Chondrocyte (in vitro differentiated cells): ENCODE results near the gene ARHGAP19. TPM values are rescaled to one million over a fixed set of nuclear protein-coding genes. Genes with fewer than 3 reads are reported as not detected.

Experiments used
- DNase-seq: peaks from one replicate; pipeline ENCODE4 v3.0.0; 2021; ENCODE audit warnings: mixed read lengths, low spot score
- H3K27ac Mint-ChIP-seq: one replicate; pipeline ENCODE4 v1.8.0; 2021; ENCODE audit warnings: mild to moderate bottlenecking, moderate library complexity, mixed read lengths; ENCODE audit not compliant: unreplicated experiment
- H3K27me3 Mint-ChIP-seq: 2 replicates; pipeline ENCODE4 v1.8.0; 2021; ENCODE audit warnings: low read depth, mixed read lengths
- H3K36me3 Mint-ChIP-seq: 2 replicates; pipeline ENCODE4 v1.8.0; 2021; ENCODE audit warnings: low read depth, mixed read lengths
- H3K4me1 Mint-ChIP-seq: 2 replicates; pipeline ENCODE4 v1.8.0; 2021; ENCODE audit warnings: low read depth, mild to moderate bottlenecking, mixed read lengths
- H3K4me3 Mint-ChIP-seq: one replicate; pipeline ENCODE4 v1.8.0; 2021; ENCODE audit warnings: mild to moderate bottlenecking, moderate library complexity, mixed read lengths; ENCODE audit not compliant: unreplicated experiment
- H3K9me3 Mint-ChIP-seq: 2 replicates; pipeline ENCODE4 v1.8.0; 2021; ENCODE audit warnings: low read depth, mixed read lengths
- CTCF ChIP-seq: fragments of 200-600 bp; sonication (generic); IDR thresholded peaks from 2 replicates; pipeline ENCODE4 v1.5.0; 2021; ENCODE audit warnings: antibody characterized with exemption, mild to moderate bottlenecking, moderate library complexity
- total RNA-seq: library from RNA; stranded (reverse); gene quantifications from 3 replicates; pipeline ENCODE4 v1.2.1, GENCODE V29; 2021

Gene ARHGAP19
- total RNA-seq, 1 donor from 2014 or later = 2.6 TPM

GRCh38 chr10:97255512-97256293 lies 36.7 kb downstream of the ARHGAP19 start:
- no peaks in the 10 kb centered on the region for H3K9me3 Mint-ChIP-seq
- no peaks in the 10 kb centered on the region for H3K4me1 Mint-ChIP-seq
- DNase-seq = no peak
- TF ChIP-seq CTCF = no peak
- no peak overlapping the region for H3K4me3 Mint-ChIP-seq
- H3K27me3 Mint-ChIP-seq = no peaks in the 10 kb centered on the region
- no peak overlapping the region for H3K27ac Mint-ChIP-seq
- H3K36me3 Mint-ChIP-seq = peaks cover 4% of the 10 kb centered on the region

GRCh38 chr10:97254694-97255093 lies 37.7 kb downstream of the ARHGAP19 start:
- Mint-ChIP-seq H3K4me1 (no peaks in the 10 kb centered on the region), H3K9me3 (no peaks in the 10 kb centered on the region), H3K4me3 (no peak overlapping the region), H3K27ac (no peak overlapping the region), H3K27me3 (no peaks in the 10 kb centered on the region), H3K36me3 (peaks cover 4% of the 10 kb centered on the region)
- DNase-seq = no peak
- no peak for TF ChIP-seq CTCF

GRCh38 chr10:97250952-97251351 lies 41.5 kb downstream of the ARHGAP19 start:
- no peak for DNase-seq
- Mint-ChIP-seq H3K4me3 (no peak overlapping the region), H3K27me3 (no peaks in the 10 kb centered on the region), H3K27ac (no peak overlapping the region), H3K36me3 (peaks cover 4% of the 10 kb centered on the region), H3K9me3 (no peaks in the 10 kb centered on the region), H3K4me1 (no peaks in the 10 kb centered on the region)
- no peak for TF ChIP-seq CTCF

- no peak for TF ChIP-seq CTCF
- H3K27me3 Mint-ChIP-seq = no peaks in the 10 kb centered on the region
- H3K36me3 Mint-ChIP-seq = no peaks in the 10 kb centered on the region
- H3K27ac Mint-ChIP-seq = no peak overlapping the region
- H3K4me1 Mint-ChIP-seq = peaks cover 3% of the 10 kb centered on the region
- no peaks in the 10 kb centered on the region for H3K9me3 Mint-ChIP-seq
- DNase-seq = no peak
- no peak overlapping the region for H3K4me3 Mint-ChIP-seq
These were observed 48.6 kb downstream of the ARHGAP19 start for GRCh38 chr10:97243836-97244235.

- no peaks in the 10 kb centered on the region for H3K9me3 Mint-ChIP-seq
- H3K4me1 Mint-ChIP-seq = peaks cover 3% of the 10 kb centered on the region
- H3K4me3 Mint-ChIP-seq = no peak overlapping the region
- no peaks in the 10 kb centered on the region for H3K27me3 Mint-ChIP-seq
- H3K36me3 Mint-ChIP-seq = no peaks in the 10 kb centered on the region
- TF ChIP-seq CTCF = no peak
- DNase-seq = no peak
- H3K27ac Mint-ChIP-seq = no peak overlapping the region
These were observed 53.6 kb downstream of the ARHGAP19 start for GRCh38 chr10:97238855-97239254.
